ENCODE results near the gene LMOD1.

DNA sequence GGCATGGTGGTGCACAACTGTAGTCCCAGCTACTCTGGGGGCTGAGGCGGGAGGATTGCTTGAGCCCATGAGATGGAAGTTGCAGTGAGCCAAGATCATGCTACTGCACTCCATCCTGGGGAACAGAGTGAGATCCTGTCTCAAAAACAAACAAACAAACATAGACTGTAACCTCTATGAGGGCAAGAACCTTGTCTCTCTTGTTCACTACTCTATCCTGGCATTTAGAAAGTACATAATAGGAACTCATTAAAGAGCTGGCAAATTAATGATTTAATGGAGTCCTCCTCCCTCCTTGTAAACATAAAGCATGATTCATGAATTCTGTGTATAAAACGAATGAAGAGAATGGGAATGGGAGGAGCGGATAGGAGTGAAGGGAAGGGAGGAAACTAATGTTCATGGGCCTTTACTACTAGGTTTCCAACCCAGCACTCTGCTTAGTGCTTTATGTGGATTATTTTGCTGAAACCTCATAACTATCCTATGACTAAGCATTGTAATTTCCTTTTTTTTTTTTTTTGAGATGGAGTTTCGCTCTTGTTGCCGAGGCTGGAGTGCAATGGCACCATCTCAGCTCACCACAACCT is 8.6 kb downstream of the LMOD1 start:
- TF ChIP-seq, protein P1, sequence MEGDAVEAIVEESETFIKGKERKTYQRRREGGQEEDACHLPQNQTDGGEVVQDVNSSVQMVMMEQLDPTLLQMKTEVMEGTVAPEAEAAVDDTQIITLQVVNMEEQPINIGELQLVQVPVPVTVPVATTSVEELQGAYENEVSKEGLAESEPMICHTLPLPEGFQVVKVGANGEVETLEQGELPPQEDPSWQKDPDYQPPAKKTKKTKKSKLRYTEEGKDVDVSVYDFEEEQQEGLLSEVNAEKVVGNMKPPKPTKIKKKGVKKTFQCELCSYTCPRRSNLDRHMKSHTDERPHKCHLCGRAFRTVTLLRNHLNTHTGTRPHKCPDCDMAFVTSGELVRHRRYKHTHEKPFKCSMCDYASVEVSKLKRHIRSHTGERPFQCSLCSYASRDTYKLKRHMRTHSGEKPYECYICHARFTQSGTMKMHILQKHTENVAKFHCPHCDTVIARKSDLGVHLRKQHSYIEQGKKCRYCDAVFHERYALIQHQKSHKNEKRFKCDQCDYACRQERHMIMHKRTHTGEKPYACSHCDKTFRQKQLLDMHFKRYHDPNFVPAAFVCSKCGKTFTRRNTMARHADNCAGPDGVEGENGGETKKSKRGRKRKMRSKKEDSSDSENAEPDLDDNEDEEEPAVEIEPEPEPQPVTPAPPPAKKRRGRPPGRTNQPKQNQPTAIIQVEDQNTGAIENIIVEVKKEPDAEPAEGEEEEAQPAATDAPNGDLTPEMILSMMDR (conservative IDR thresholded peaks at IDR 0.05 in 1 of 2, IDR thresholded peaks at IDR 0.05 in 1 of 2; ENCODE audit: low read depth in 1 of 2, low read length in 2 of 2): no peak
- no peak for TF ChIP-seq EZH2 (IDR thresholded peaks at IDR 0.05; ENCODE audit: low read length, missing control alignments)

All from fibroblast of lung (primary cell).